ENCODE results near the gene SLC6A1. TPM values are rescaled to one million over a fixed set of nuclear protein-coding genes. Genes with fewer than 3 reads are reported as not detected.

The SLC6A1 gene
- total and polyA plus RNA-seq, 8 donors, result 0.29 to 5.6 (median 2.8) TPM; not detected in 5

DNA sequence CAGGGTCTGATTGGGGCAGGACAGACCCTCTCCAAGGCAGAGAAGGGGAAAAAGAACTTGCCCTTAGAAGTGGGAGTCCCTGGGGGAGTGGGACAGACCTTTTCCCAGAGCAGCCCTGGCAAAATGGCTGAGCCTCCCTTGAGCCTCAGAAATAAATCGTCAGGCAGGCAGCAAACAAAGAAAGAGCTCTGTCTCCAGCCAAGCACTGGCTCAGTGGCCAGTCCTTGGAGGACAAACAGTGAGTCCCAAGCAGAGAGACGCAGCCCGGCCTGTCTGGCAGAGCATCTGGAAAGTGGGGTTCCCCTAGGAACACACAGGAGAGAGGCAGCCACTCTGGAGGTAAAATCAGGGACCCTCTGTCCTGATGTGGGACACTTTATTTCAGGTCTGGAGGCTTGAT, 1.8 kb downstream of the SLC6A1 start:
- no peaks in the 10 kb centered on the region for H3K36me3 ChIP-seq
- peaks cover 8 to 92% (median 54%) of the 10 kb centered on the region in 3 donors for H3K27me3 ChIP-seq
- TF ChIP-seq POLR2AphosphoS5 (IDR thresholded peaks at IDR 0.05) (no peak), EP300 (IDR thresholded peaks at IDR 0.05) (no peak), POLR2A (IDR thresholded peaks at IDR 0.05) (no peak)
- TF ChIP-seq, protein P1, sequence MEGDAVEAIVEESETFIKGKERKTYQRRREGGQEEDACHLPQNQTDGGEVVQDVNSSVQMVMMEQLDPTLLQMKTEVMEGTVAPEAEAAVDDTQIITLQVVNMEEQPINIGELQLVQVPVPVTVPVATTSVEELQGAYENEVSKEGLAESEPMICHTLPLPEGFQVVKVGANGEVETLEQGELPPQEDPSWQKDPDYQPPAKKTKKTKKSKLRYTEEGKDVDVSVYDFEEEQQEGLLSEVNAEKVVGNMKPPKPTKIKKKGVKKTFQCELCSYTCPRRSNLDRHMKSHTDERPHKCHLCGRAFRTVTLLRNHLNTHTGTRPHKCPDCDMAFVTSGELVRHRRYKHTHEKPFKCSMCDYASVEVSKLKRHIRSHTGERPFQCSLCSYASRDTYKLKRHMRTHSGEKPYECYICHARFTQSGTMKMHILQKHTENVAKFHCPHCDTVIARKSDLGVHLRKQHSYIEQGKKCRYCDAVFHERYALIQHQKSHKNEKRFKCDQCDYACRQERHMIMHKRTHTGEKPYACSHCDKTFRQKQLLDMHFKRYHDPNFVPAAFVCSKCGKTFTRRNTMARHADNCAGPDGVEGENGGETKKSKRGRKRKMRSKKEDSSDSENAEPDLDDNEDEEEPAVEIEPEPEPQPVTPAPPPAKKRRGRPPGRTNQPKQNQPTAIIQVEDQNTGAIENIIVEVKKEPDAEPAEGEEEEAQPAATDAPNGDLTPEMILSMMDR (IDR thresholded peaks at IDR 0.05), result no peak
- DNase-seq, result no peak
- H3K9me3 ChIP-seq, result no peaks in the 10 kb centered on the region
- 22 to 44% (median 32%) methylated on average over 3 of the region's 3 CpGs for WGBS, 5 donors
- intact Hi-C loops (cut with DNase I; ENCODE audit: low total_unique reads), result no loop called here
- peaks cover 0 to 19% (median 14%) of the 10 kb centered on the region in 4 donors for H3K4me1 ChIP-seq
- H3K4me3 ChIP-seq, result no peak overlapping the region
- no peak overlapping the region for H3K27ac ChIP-seq

DNA sequence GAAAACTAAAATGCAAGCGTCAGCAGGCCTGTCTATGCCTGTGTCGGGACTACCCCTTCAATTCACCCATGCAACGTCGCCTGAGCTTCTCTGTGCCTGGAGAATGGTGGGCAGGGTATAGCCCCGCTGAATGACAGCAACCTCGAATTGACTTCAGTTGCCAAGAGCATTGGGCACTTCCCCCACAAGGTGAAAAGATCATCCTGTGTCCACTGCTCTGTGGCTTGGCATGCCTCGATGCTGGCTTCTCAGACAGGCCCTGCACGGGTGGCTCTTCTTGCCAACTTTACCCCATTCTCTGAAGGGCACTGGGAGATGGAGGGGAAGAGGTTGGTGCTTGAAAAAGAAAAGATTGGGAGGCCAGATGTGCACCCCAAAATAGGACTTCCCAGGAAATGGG, 3.3 kb downstream of the SLC6A1 start:
- no peak for DNase-seq
- intact Hi-C loops (cut with DNase I; ENCODE audit: low total_unique reads), result no loop called here
- H3K36me3 ChIP-seq, result no peaks in the 10 kb centered on the region
- H3K27ac ChIP-seq, result no peak overlapping the region
- no peaks in the 10 kb centered on the region for H3K9me3 ChIP-seq
- TF ChIP-seq, protein P1 (IDR thresholded peaks at IDR 0.05), result no peak
- TF ChIP-seq POLR2AphosphoS5 (IDR thresholded peaks at IDR 0.05) (no peak), POLR2A (IDR thresholded peaks at IDR 0.05) (no peak), EP300 (IDR thresholded peaks at IDR 0.05) (no peak)
- peaks cover 0 to 19% (median 14%) of the 10 kb centered on the region in 4 donors for H3K4me1 ChIP-seq
- peaks cover 8 to 99% (median 66%) of the 10 kb centered on the region in 3 donors for H3K27me3 ChIP-seq
- H3K4me3 ChIP-seq, result no peak overlapping the region
- 80 to 83% (median 82%) methylated on average over 8 of the region's 8 CpGs for WGBS, 5 donors

DNA sequence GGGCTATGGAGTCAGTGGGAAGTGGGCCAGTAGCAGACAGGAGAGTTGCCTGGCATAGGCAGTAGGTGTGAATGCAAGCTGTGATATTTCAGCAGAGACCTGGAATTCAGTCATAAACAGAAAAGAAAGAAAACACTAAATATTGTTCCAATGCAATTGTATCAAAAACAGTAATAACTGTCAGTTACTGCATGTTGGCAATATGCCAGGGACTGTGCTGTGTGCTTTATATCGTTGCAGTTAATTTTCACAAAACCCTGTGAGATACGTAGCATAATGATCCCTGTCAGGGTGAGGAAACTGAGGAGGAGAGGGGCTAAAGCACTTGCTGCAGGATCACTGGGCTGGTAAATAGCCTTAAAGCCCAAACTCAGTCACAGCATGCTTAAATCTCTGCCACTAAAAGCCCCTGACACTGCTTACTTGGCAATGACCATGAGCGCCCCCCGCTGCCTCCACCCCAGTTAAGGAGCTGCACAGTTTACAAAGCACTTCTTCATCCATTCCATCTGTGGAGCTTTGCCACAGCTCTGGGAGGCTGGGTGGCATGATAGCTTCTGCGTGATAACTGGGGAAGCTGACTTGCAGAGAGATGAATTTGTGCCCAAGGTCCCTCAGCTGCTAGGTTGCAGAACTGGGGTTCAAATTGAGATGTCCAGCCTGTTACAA, 3.9 kb downstream of the SLC6A1 start:
- no peaks in the 10 kb centered on the region for H3K36me3 ChIP-seq
- intact Hi-C loops (cut with DNase I; ENCODE audit: low total_unique reads), result no loop called here
- no peak for DNase-seq
- TF ChIP-seq, protein P1 (IDR thresholded peaks at IDR 0.05), result no peak
- TF ChIP-seq POLR2AphosphoS5 (IDR thresholded peaks at IDR 0.05), result no peak
- no peak for TF ChIP-seq POLR2A (IDR thresholded peaks at IDR 0.05)
- TF ChIP-seq EP300 (IDR thresholded peaks at IDR 0.05), result no peak
- no peaks in the 10 kb centered on the region for H3K9me3 ChIP-seq
- WGBS, 5 donors, result 66 to 72% (median 68%) methylated on average over 5 of the region's 5 CpGs
- no peak overlapping the region for H3K27ac ChIP-seq
- peaks cover 8 to 99% (median 62%) of the 10 kb centered on the region in 3 donors for H3K27me3 ChIP-seq
- peaks cover 0 to 19% (median 14%) of the 10 kb centered on the region in 4 donors for H3K4me1 ChIP-seq
- no peak overlapping the region for H3K4me3 ChIP-seq

DNA sequence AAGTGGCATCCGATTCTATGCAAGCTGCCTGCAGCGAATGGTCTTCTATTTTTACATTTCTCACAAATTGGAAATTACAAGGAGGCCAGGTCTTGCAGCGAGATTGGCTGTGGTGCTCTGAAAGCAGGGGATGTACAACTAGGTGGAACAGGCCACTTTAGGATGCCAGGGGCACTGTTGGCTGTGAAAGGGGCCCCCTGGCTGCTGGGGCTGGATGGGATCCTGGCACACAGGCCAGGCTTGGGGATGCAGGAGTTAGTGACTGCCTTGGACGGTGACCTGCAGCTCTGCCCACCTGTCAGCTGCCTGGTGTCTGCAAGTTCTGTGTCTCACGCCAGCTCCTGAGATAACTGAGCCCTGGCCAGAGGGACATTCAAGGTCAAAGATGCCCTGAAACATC, 4.6 kb downstream of the SLC6A1 start:
- H3K9me3 ChIP-seq, result no peaks in the 10 kb centered on the region
- H3K36me3 ChIP-seq, result no peaks in the 10 kb centered on the region
- no peak overlapping the region for H3K4me3 ChIP-seq
- H3K27me3 ChIP-seq, result peaks cover 8 to 96% (median 55%) of the 10 kb centered on the region in 3 donors
- no peak overlapping the region for H3K27ac ChIP-seq
- intact Hi-C loops (cut with DNase I; ENCODE audit: low total_unique reads), result no loop called here
- no peak for DNase-seq
- 67 to 79% (median 68%) methylated on average over 5 of the region's 5 CpGs for WGBS, 5 donors
- TF ChIP-seq POLR2A (IDR thresholded peaks at IDR 0.05) (no peak), EP300 (IDR thresholded peaks at IDR 0.05) (no peak), POLR2AphosphoS5 (IDR thresholded peaks at IDR 0.05) (no peak)
- TF ChIP-seq, protein P1 (IDR thresholded peaks at IDR 0.05), result no peak
- peaks cover 0 to 13% (median 9%) of the 10 kb centered on the region in 4 donors for H3K4me1 ChIP-seq

Data from stomach (tissue), 9 donors.